Thoracic aorta (tissue), 2 donors: Measurements from ENCODE around the gene FLCN. TPM values are rescaled to one million over a fixed set of nuclear protein-coding genes. Genes with fewer than 3 reads are reported as not detected.

ENCODE experiments used
- ATAC-seq: fragments of 150-250 bp; one replicate; pipeline ENCODE4 v1.8.0; 2017; ENCODE audit warnings: low read depth; ENCODE audit not compliant: insufficient number of reproducible peaks, low FRiP score
- DNase-seq: peaks from one replicate; pipeline ENCODE4 v3.0.0-alpha.2; 2020; ENCODE audit warnings: low spot score
- H3K27ac ChIP-seq, 2 donors: fragments of 200-600 bp; sonication (generic); 1 replicate in 1 of 2; 2 replicates in 1 of 2; pipeline ENCODE4 v1.5.1; 2016; ENCODE audit warnings: mild to moderate bottlenecking in 2 of 2, moderate library complexity in 2 of 2
- H3K27me3 ChIP-seq: fragments of 200-600 bp; sonication (generic); replicated peaks from 2 replicates; pipeline ENCODE4 v1.6.0; 2016; ENCODE audit warnings: mild to moderate bottlenecking; ENCODE audit not compliant: insufficient read depth
- H3K36me3 ChIP-seq: fragments of 200-600 bp; sonication (generic); one replicate; pipeline ENCODE4 v1.5.1; 2016
- H3K4me1 ChIP-seq, 2 donors: fragments of 200-600 bp; sonication (generic); 1 replicate in 1 of 2; 2 replicates in 1 of 2; pipeline versions ENCODE4 v1.5.1 to v1.6.0; 2016; ENCODE audit warnings: low read depth in 2 of 2, mild to moderate bottlenecking in 1 of 2; ENCODE audit not compliant: control insufficient read depth in 1 of 2
- H3K4me3 ChIP-seq: fragments of 200-600 bp; sonication (generic); 2 replicates; pipeline ENCODE4 v1.5.1; 2016; ENCODE audit warnings: mild to moderate bottlenecking
- H3K9me3 ChIP-seq: fragments of 200-600 bp; sonication (generic); 2 replicates; pipeline ENCODE4 v1.5.1; 2016
- total RNA-seq, 2 donors: library from RNA; depleted of rRNA; stranded (reverse); fragments of >200 nt; gene quantifications; one replicate each; pipeline versions ENCODE4 v1.1.0 to v1.2.3, GENCODE V29; 2016
- TF ChIP-seq, protein P1 (sequence below): fragments of 200-600 bp; sonication (generic); IDR thresholded peaks from one replicate; pipeline ENCODE4 v1.5.1; 2019; ENCODE audit warnings: antibody characterized with exemption

FLCN gene
- total RNA-seq, 2 donors from 2014 or later = 64.3 to 123 TPM

DNA sequence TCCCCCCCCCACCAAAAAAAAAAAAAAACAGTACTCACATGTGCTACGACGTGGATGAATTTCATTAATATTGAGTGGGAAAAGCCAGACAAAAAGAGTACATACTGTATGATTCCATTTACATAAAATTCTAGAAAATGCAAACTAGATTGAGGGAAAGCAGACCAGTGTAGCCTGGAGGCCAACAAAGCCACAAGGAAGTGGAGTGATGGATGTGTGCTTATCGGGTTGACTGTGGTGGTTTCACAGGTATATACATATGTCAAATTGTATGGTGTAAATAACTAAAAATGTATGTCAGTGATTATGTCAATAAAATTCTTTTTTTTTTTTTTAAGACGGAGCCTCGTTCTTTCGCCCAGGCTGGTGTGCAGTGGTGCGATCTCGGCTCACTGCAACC lies 29.0 kb downstream of the FLCN start:
- Histone ChIP-seq H3K4me1 (peaks cover 18 to 42% of the 10 kb centered on the region in 2 donors), H3K36me3 (peaks cover 5% of the 10 kb centered on the region), H3K9me3 (no peaks in the 10 kb centered on the region), H3K27me3 (no peaks in the 10 kb centered on the region), H3K4me3 (no peak overlapping the region), H3K27ac (peak overlapping the region; percentile 69 to 72)
- TF ChIP-seq, protein P1, sequence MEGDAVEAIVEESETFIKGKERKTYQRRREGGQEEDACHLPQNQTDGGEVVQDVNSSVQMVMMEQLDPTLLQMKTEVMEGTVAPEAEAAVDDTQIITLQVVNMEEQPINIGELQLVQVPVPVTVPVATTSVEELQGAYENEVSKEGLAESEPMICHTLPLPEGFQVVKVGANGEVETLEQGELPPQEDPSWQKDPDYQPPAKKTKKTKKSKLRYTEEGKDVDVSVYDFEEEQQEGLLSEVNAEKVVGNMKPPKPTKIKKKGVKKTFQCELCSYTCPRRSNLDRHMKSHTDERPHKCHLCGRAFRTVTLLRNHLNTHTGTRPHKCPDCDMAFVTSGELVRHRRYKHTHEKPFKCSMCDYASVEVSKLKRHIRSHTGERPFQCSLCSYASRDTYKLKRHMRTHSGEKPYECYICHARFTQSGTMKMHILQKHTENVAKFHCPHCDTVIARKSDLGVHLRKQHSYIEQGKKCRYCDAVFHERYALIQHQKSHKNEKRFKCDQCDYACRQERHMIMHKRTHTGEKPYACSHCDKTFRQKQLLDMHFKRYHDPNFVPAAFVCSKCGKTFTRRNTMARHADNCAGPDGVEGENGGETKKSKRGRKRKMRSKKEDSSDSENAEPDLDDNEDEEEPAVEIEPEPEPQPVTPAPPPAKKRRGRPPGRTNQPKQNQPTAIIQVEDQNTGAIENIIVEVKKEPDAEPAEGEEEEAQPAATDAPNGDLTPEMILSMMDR = no peak
- ATAC-seq (no peak), DNase-seq (no peak)

DNA sequence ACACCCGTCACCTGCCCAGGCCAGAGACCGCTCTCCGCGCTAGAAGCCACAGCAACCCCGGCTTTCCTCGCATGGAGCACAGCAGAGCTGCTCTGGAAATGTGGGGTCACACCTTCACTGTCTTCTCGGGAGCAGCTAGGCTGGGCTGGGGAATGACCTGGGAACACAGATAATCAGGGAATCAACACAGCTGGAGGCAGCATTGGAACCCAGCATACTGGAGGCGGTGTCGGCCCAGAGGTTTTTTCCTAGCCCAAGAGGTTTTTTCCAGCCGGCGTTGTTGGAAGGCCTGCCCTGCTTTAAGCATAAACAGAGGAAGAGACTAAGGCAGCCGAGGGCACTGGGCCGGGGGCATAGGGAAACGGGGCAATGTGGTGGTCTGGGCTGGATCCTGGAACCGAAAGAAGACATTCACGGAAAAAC lies 30.0 kb downstream of the FLCN start:
- peaks cover 18 to 43% of the 10 kb centered on the region in 2 donors for H3K4me1 ChIP-seq
- ATAC-seq = no peak
- H3K36me3 ChIP-seq = no peaks in the 10 kb centered on the region
- no peaks in the 10 kb centered on the region for H3K27me3 ChIP-seq
- TF ChIP-seq, protein P1 = no peak
- peak overlapping the region; percentile 66 for H3K4me3 ChIP-seq
- no peak for DNase-seq
- no peaks in the 10 kb centered on the region for H3K9me3 ChIP-seq
- H3K27ac ChIP-seq = peak overlapping the region; percentile 69 to 72

DNA sequence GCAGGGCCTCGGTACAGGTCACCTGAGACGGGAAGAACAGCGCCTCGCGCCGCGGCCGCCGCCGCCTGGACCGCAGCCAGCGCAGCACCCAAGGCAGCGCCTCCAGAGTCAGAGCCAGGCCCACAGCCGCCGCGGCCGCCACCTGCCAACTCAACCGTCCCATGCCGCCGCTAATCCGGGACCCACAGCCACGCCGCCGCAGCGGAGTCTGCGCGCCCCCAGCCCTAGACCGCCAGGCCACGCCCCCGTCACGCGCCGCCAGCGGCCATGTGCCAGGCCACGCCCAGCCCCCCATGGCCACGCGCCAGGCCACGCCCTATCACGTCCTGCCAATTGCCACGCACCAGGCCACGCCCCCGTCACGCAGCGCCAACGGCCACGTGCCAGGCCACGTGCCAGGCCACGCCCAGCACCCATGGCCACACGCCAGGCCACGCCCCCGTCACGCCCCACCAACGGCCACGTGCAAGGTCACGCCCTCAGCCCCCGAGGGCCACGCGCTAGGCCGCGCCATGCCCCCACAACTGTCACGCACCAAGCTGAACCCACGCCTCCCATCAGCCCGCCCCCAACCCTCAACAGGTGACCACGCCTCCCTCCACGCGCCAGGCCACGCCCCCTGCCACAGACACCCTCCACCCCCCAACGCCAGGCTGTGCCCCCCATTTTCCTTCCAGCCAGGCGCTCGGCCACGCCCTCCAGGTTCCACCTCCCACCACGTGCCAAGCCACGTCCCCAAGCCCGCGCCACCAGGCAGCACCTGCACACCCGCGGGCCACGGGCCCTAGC lies 30.6 kb downstream of the FLCN start, which contains the start of gene PLD6:
PLD6 (minus strand) TSS at position 210 of the 789 bp plus-strand sequence; CDS start at position 163, 47 bp downstream.
- ATAC-seq = no peak
- Histone ChIP-seq H3K9me3 (no peaks in the 10 kb centered on the region), H3K4me1 (peaks cover 18 to 43% of the 10 kb centered on the region in 2 donors)

DNA sequence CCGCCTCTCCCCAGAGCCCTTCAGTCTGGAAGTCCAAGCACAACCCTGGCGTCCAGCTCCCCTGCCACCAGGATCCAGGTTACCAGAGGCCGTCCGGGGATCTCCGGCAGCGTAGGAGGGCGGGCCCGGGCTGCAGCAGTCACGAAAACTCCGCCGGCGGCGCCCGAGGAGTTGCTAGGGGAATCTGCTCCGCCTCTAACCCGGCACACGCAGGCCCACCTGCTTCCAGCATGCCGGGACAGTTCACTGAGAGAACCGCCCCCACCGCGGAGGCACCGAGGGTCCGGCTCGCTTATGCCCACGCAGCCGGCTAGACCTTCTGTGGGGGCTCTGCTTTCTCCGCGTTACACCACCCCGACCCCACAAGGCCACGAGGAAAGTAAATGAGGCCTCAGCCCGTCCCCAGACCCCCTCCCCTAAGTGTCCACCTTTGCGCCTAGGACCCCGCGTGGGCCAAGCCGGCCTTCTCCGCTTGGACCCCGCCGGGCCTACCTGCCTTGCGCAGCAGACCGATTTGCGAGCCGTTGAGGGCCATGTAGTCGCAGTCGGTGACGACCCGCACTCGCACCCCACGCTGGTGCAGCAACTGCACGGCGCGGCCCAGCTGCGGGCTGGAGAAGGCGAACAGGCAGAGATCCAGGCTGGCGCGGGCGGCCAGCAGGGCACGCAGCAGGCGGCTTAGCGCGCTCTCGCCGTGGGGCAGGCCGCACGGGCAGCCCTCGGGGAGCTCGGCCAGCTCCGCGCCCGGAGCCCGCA lies 31.4 kb downstream of the FLCN start:
- Histone ChIP-seq H3K9me3 (no peaks in the 10 kb centered on the region), H3K4me3 (peak overlapping the region; percentile 66), H3K27ac (peak overlapping the region; percentile 69 to 72), H3K4me1 (peaks cover 18 to 43% of the 10 kb centered on the region in 2 donors), H3K27me3 (no peaks in the 10 kb centered on the region), H3K36me3 (no peaks in the 10 kb centered on the region)
- no peak for DNase-seq
- ATAC-seq = no peak
- TF ChIP-seq, protein P1 = no peak

More for the DNA sequence above, 30.6 kb downstream of the FLCN start, which contains the start of gene PLD6:
- no peaks in the 10 kb centered on the region for H3K27me3 ChIP-seq
- no peak for DNase-seq
- no peaks in the 10 kb centered on the region for H3K36me3 ChIP-seq
- peak within 1 kb of the TSS; percentile 69 to 72 for H3K27ac ChIP-seq
- peak within 1 kb of the TSS; percentile 66 for H3K4me3 ChIP-seq
- TF ChIP-seq, protein P1 = no peak
